OCI-LY1 (cell line): ENCODE results near the gene CKB.

Experiments
- EZH2 ChIP-seq: fragments of 200-600 bp; sonication (generic), shearing (Covaris generic); IDR thresholded peaks from 2 replicates; pipeline ENCODE4 v1.8.0; 2017; ENCODE audit warnings: borderline replicate concordance, mixed run types, mild to moderate bottlenecking, antibody characterized with exemption, low read length, moderate library complexity, mixed read lengths
- TF ChIP-seq, protein P1 (sequence below): fragments of 200-600 bp; sonication (generic), shearing (Covaris generic); IDR thresholded peaks from 2 replicates; pipeline ENCODE4 v1.5.1; 2017; ENCODE audit warnings: mild to moderate bottlenecking, antibody characterized with exemption, low read length, moderate library complexity, mixed read lengths

DNA sequence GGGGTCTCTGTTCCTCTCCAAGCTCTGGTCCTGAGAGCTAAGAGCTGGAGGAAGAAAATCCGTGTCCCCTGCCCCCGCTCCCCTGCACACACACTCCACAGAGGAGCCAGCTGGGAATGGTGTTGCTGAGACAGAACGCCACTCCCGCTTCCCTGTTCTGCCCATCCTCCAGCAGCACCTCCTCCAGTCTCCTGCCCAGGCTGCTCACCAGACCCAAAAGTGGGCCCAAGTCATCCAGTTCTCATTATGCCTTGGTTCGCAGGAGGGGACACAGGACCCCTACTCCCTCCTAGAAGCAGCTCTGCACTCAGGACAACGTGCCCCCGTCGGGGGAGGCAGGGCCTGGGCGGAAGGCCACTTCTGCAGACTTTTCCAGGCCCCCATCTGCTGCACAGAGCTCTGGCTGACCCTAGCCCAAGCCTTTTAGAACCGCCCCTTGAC is 5.5 kb upstream of the CKB start:
- TF ChIP-seq, protein P1, sequence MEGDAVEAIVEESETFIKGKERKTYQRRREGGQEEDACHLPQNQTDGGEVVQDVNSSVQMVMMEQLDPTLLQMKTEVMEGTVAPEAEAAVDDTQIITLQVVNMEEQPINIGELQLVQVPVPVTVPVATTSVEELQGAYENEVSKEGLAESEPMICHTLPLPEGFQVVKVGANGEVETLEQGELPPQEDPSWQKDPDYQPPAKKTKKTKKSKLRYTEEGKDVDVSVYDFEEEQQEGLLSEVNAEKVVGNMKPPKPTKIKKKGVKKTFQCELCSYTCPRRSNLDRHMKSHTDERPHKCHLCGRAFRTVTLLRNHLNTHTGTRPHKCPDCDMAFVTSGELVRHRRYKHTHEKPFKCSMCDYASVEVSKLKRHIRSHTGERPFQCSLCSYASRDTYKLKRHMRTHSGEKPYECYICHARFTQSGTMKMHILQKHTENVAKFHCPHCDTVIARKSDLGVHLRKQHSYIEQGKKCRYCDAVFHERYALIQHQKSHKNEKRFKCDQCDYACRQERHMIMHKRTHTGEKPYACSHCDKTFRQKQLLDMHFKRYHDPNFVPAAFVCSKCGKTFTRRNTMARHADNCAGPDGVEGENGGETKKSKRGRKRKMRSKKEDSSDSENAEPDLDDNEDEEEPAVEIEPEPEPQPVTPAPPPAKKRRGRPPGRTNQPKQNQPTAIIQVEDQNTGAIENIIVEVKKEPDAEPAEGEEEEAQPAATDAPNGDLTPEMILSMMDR, result no peak
- no peak for TF ChIP-seq EZH2
